Suprapubic skin (tissue), 4 donors: ENCODE data around the gene PLXNA4.

Source experiments
- CTCF ChIP-seq, 2 donors: fragments of 200-600 bp in 1 of 2; fragments of 450-650 bp in 1 of 2; sonication (generic) in 1 of 2; IDR thresholded peaks; one replicate each; pipeline ENCODE4 v1.5.1; 2016 to 2019; ENCODE audit warnings: antibody characterized with exemption in 2 of 2, mild to moderate bottlenecking in 1 of 2, moderate library complexity in 1 of 2
- EP300 ChIP-seq: sonication (generic); formaldehyde crosslinking; IDR thresholded peaks from one replicate; pipeline ENCODE4 v1.6.1; 2017; ENCODE audit warnings: antibody characterized with exemption
- POLR2A ChIP-seq, 2 donors: fragments of 450-650 bp; IDR thresholded peaks; one replicate each; pipeline ENCODE4 v1.6.1; 2017; ENCODE audit warnings: antibody characterized with exemption in 2 of 2, mild to moderate bottlenecking in 2 of 2, moderate library complexity in 2 of 2
- POLR2AphosphoS5 ChIP-seq, 3 donors: sonication (generic); formaldehyde crosslinking; IDR thresholded peaks; one replicate each; pipeline ENCODE4 v1.6.1; 2017; ENCODE audit warnings: antibody characterized with exemption in 3 of 3

GRCh38 chr7:132362059-132362458 lies 214.2 kb downstream of the PLXNA4 start:
- no peak for TF ChIP-seq CTCF (IDR thresholded peaks at IDR 0.05)
- no peak for TF ChIP-seq POLR2AphosphoS5 (IDR thresholded peaks at IDR 0.05)
- TF ChIP-seq POLR2A (IDR thresholded peaks at IDR 0.05): no peak
- TF ChIP-seq EP300: no peak
